Stimulated activated CD8-positive, alpha-beta memory T cell treated with anti-CD3 and anti-CD28 coated beads, Interleukin-7, amount 100 ng/mL, for 24 hours (primary cell): ENCODE results near the gene CASP9.

Experiments
- DNase-seq: peaks from one replicate; pipeline ENCODE4 v3.0.0-alpha.2; 2020; ENCODE audit warnings: low read depth

CASP9 gene

GRCh38 chr1:15445390-15446122 lies 78.5 kb downstream of the CASP9 start:
- DNase-seq: no peak

GRCh38 chr1:15444468-15445389 lies 79.3 kb downstream of the CASP9 start:
- DNase-seq: no peak

GRCh38 chr1:15443281-15443680 lies 80.7 kb downstream of the CASP9 start:
- no peak for DNase-seq

- DNase-seq: no peak
Observed at GRCh38 chr1:15442759-15443158, 81.3 kb downstream of the CASP9 start.

GRCh38 chr1:15442119-15442518 lies 81.9 kb downstream of the CASP9 start:
- DNase-seq: no peak
